Measurements from ENCODE around the gene CD52. TPM values are rescaled to one million over a fixed set of nuclear protein-coding genes. Genes with fewer than 3 reads are reported as not detected.

The CD52 gene
- total RNA-seq, 4 donors from 2014 or later = 2.3 to 11.4 (median 9.9) TPM

GRCh38 chr1:26362331-26362730, 44.6 kb downstream of the CD52 start:
- DNase-seq (ENCODE audit: low spot score in 2 of 2) = no peak
- H3K27ac ChIP-seq = no peak overlapping the region
- TF ChIP-seq CTCF (IDR thresholded peaks at IDR 0.05) = no peak
- no peak for TF ChIP-seq POLR2A (IDR thresholded peaks at IDR 0.05)
- TF ChIP-seq EP300 (IDR thresholded peaks at IDR 0.05) = no peak
- no peak for TF ChIP-seq POLR2AphosphoS5 (IDR thresholded peaks at IDR 0.05)
- WGBS = 94% methylated on average over 3 of the region's 3 CpGs
- no peaks in the 10 kb centered on the region for H3K36me3 ChIP-seq
- H3K27me3 ChIP-seq = peaks cover 49% of the 10 kb centered on the region
- no peak overlapping the region for H3K4me3 ChIP-seq
- H3K9me3 ChIP-seq = no peaks in the 10 kb centered on the region
- H3K4me1 ChIP-seq = peaks cover 30% of the 10 kb centered on the region

GRCh38 chr1:26363549-26364448, 46.0 kb downstream of the CD52 start:
- Histone ChIP-seq H3K4me3 (no peak overlapping the region), H3K4me1 (peaks cover 17% of the 10 kb centered on the region), H3K27me3 (peaks cover 58% of the 10 kb centered on the region), H3K27ac (no peak overlapping the region), H3K9me3 (no peaks in the 10 kb centered on the region), H3K36me3 (no peaks in the 10 kb centered on the region)
- peak in 1 of 2 donors; percentile 94 for DNase-seq (ENCODE audit: low spot score in 2 of 2)
- WGBS = 54% methylated on average over 17 of the region's 26 CpGs
- TF ChIP-seq CTCF (IDR thresholded peaks at IDR 0.05) = peak; percentile 64 to 87
- TF ChIP-seq POLR2AphosphoS5 (IDR thresholded peaks at IDR 0.05) = no peak

GRCh38 chr1:26364956-26365355, 47.2 kb downstream of the CD52 start:
- H3K4me3 ChIP-seq = no peak overlapping the region
- DNase-seq (ENCODE audit: low spot score in 2 of 2) = no peak
- 58% methylated on average over 9 of the region's 9 CpGs for WGBS
- H3K27me3 ChIP-seq = peaks cover 56% of the 10 kb centered on the region
- TF ChIP-seq CTCF (IDR thresholded peaks at IDR 0.05) (no peak), POLR2AphosphoS5 (IDR thresholded peaks at IDR 0.05) (no peak), EP300 (IDR thresholded peaks at IDR 0.05) (no peak), POLR2A (IDR thresholded peaks at IDR 0.05) (no peak)
- no peaks in the 10 kb centered on the region for H3K36me3 ChIP-seq
- H3K27ac ChIP-seq = no peak overlapping the region
- H3K9me3 ChIP-seq = no peaks in the 10 kb centered on the region
- H3K4me1 ChIP-seq = peaks cover 12% of the 10 kb centered on the region

- no peaks in the 10 kb centered on the region for H3K9me3 ChIP-seq
- peaks cover 7% of the 10 kb centered on the region for H3K4me1 ChIP-seq
- no peaks in the 10 kb centered on the region for H3K36me3 ChIP-seq
- 63% methylated on average over 1 of the region's 6 CpGs for WGBS
- no peak overlapping the region for H3K27ac ChIP-seq
- no peak for DNase-seq (ENCODE audit: low spot score in 2 of 2)
- H3K4me3 ChIP-seq = no peak overlapping the region
- TF ChIP-seq CTCF (IDR thresholded peaks at IDR 0.05) (no peak), EP300 (IDR thresholded peaks at IDR 0.05) (no peak), POLR2AphosphoS5 (IDR thresholded peaks at IDR 0.05) (no peak), POLR2A (IDR thresholded peaks at IDR 0.05) (no peak)
- peaks cover 32% of the 10 kb centered on the region for H3K27me3 ChIP-seq
These were observed 49.7 kb downstream of the CD52 start for GRCh38 chr1:26367441-26367840.

- no peak for TF ChIP-seq EP300 (IDR thresholded peaks at IDR 0.05)
- no peak for TF ChIP-seq POLR2A (IDR thresholded peaks at IDR 0.05)
- no peak for TF ChIP-seq POLR2AphosphoS5 (IDR thresholded peaks at IDR 0.05)
- no peak for TF ChIP-seq CTCF (IDR thresholded peaks at IDR 0.05)
- Histone ChIP-seq H3K27me3 (peaks cover 26% of the 10 kb centered on the region), H3K9me3 (no peaks in the 10 kb centered on the region), H3K27ac (no peak overlapping the region), H3K4me1 (peaks cover 7% of the 10 kb centered on the region), H3K4me3 (no peak overlapping the region), H3K36me3 (no peaks in the 10 kb centered on the region)
- WGBS = 89% methylated on average over 3 of the region's 4 CpGs
- DNase-seq (ENCODE audit: low spot score in 2 of 2) = no peak
These were observed 50.2 kb downstream of the CD52 start for GRCh38 chr1:26368006-26368405.

All from suprapubic skin (tissue), 4 donors.